COR-L47 (cell line): ENCODE measurements around the gene AGAP1.
"Not testable (repeated sequence)": the region's sequence is repeated elsewhere in the genome, so short reads cannot be mapped to it uniquely, and the experiment has no call there.

Experiments used
- DNase-seq: peaks from one replicate; lab custom pipeline; 2025; lab: John Stamatoyannopoulos, UW

The AGAP1 gene

DNA sequence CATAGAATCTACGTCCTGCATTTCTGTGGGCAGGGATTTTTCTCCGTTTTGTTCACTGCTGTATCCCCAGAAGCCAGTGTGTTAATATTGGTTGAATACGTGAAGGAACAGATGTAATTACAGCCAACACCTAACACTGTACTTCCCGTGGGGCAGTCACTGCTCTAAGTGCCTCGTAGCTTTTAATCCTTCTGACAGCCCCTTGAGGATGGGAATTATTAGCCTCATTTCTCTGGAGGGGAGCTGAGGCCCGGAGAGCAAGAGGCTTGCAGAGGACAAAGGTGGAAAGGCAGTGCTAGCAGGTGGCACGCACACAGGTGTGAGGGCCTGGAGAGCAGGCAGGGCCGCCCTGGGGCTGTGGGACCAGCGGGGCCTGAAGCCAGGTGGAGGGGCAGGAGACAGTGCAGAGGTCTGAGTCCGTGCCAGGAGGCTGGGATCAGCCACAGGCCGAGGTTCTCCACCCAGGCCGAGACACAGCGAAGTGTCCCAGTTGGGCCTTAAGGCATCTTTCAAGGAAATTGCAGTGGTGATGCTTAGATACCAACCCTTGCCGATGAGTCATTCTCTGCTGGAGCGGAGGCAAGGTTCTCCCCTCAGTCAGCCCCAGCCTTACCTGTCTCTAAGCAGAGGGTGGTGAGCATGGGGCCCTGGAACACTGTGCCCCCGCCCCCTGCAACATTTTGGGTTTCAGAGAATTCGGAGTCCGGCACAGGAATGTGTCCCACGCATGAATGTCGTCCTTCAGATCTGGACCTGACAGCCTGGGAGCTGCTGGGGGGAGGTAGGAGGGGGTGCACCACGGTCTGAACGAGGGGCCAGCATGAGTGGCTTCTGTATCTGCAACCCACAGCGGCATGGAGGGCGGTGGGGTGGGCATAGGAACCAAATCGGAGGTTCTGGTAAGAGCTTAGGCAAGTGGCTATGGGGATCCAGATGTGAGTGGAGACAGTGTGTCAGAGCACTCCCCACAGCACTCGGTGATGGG lies 551.7 kb downstream of the AGAP1 start:
- no peak for DNase-seq

DNA sequence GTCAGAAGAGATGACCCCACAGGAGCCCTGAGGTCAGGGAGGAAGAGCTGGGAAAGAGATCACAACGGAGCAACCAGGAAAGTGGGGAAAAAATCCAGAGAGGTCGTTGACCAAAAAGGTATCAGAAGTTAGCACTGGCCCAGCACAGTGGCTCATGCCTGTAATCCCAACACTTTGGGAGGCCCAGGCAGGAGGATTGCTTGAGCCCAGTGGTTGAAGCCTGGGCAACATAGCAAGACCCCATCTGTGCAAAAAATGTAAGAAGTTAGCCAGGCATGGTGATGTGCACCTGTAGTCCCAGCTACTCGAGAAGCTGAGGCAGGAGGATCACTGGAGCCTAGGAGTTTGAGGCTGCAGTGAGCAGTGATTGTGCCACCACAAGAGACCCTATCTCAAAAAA lies 552.9 kb downstream of the AGAP1 start:
- no peak for DNase-seq

DNA sequence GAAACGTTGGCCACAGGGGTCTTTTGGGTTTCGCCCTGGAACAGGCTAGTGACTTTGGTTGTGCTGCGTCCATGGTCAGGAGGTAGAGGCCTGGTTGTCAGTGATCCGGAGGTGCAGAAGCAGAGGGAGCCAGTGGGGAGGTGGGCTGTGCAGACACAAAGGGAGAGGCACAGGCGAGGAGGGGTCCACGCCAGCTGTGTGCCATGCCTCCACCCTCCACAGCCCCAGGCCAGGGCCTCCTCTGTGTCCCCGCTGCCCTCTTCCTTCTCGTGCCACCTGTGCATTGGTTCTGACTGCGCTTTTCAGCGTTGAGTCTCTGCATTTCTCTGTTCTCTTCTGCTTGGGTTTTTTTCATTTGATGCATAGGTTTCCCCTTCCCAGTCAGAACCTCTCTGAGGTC lies 553.3 kb downstream of the AGAP1 start:
- DNase-seq = no peak

GRCh38 chr2:236047886-236048540 lies 554.2 kb downstream of the AGAP1 start:
- DNase-seq = no peak

- no peak for DNase-seq
Measured at GRCh38 chr2:236049981-236050380, 556.1 kb downstream of the AGAP1 start.

- DNase-seq = no peak
Measured at GRCh38 chr2:236051351-236051750, 557.5 kb downstream of the AGAP1 start.

DNA sequence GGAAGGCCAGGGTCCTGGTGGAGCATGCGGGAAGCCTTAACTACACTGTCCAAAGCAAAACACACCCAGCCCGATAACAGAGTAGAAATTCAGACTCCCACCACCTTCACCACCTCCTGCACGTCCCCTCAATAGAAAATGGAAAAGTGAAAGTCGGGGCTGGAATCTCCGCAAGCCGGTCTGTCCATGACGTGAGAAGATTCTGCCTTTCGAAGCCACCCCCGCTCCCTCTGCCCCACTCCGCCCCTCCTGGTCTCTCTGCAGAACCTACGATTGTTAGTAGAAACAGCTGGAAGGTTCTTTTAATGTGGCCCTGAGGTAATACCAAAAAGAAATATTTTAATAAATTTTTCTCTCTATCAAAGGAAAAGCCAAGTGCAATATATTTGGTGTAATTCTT lies 558.0 kb downstream of the AGAP1 start:
- DNase-seq = no peak

DNA sequence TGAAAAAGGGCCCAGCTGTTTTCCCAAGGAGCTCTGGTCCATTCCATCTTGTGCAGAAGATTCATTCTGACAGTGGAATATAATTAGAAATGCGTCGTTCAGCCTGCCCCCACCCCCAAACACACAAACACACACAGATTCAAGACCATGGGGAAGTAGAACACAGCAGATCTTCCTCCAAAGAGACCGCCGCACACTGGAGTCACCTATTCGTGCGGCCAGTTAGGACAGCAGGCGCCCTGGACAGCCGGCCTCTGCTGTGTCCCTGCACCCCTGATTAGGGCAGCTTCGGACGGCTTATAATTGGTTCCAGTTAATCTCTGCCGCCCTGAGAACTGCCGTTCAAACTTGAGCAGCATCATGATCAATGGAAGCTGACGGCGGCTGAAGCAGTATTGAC lies 558.4 kb downstream of the AGAP1 start:
- no peak for DNase-seq

- no peak for DNase-seq
Measured at GRCh38 chr2:236052926-236053821, 559.3 kb downstream of the AGAP1 start.

DNA sequence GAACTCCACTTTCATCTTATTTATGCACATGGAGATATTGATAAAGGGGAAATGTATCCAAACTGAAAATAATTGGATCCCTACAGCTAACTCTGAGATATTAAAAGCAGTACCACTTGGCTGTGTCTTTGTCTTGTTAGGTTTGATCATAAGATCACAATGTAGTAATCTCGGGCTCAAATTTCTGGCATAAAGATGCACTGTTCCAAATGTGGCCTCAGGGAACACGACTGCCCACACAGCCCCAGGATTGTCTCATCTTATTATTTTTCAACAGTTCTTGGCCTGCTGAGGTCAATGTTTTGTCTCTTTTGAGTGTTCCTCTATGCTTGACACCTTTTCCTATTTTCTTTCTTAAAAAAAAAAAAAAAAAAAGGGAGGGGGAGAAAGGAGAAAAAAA lies 560.3 kb downstream of the AGAP1 start:
- DNase-seq = no peak

DNA sequence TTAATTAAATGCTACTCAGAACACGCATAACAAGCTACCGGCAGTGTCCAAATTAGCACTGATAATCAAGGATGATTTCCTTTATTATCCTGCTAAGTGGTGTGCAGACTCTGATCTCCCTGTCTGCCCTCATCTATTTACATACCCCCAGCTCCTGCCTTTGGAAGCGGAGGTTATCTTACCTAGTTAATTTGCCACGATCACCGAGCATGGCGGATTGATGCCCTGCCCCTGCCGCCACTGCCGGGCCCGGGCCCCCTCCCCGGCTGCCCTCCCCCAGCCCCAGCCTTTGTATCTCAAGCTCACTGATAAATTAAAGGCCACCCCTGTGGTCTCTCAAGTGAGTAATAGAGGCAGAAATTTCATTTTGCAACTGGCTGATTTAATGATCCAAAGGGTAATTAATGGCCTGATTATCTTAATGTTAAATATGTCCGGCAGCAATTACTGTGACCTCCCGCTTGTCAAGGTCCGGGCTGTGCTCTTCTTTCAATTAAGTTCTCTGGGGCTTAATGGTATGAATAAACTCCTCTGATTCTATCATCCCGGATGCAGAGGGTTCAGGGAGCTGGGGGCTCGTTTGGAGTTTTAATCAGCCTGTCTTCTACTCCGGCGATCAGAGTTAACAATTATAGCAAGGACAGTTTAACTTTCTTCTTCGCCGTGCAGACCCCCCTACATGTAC lies 560.9 kb downstream of the AGAP1 start:
- DNase-seq = no peak

DNA sequence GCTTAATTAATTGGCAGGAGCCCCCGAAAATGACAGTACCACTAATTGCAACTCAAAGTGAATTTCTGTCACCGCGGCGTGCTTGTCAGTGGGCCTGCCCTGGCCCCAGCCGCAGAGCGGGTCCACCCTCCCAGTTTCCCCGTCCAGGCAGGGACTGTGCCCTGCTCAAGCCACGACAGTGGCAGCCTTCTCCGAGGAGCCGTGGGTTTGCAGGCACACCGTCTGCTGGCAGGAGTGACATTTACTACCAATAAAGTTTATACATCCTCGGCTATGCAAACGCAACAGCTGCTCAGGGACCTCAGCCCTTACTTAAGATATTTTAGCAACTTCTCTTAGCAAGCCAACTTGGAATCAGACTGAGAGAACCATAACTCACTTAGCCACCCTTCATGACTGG lies 561.6 kb downstream of the AGAP1 start:
- no peak for DNase-seq

- DNase-seq = no peak
Measured at GRCh38 chr2:236056141-236056540, 562.3 kb downstream of the AGAP1 start.

DNA sequence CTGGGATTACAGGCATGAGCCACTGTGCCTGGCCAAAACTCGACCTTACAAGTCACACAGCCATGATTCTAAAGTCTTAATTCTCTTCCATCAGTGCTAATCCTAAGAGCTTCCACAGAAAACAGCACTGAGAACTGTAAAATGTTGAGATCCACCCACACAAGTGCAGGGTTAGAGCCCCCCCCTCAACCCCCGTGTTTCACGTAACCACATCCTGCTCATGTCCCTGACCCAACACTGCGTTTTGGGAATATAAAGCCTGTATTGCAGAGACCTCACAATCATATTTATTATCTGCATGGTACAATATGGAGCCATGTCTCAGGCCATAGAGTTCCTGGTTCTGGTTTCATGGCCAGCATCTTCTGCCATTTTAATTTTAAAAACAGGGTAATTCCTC lies 563.5 kb downstream of the AGAP1 start:
- no peak for DNase-seq

GRCh38 chr2:236061497-236061896 lies 567.7 kb downstream of the AGAP1 start:
- DNase-seq = no peak

GRCh38 chr2:236061899-236062298 lies 568.1 kb downstream of the AGAP1 start:
- DNase-seq = no peak

DNA sequence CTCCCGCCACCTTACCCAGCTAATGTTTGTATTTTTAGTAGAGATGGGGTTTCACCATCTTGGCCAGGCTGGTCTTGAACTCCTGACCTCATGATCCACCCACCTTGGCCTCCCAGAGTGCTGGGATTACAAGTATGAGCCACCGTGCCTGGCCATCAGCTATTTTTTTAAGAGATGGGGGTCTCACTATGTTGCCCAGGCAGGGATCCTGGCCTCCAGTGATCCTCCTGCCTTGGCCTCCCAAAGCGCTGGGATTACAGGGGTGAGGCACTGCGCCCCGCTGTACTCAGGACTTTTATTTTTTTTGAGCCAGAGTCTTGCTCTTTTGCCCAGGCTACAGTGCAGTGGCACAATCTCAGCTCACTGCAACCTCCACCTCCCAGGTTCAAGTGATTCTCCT lies 569.0 kb downstream of the AGAP1 start:
- not testable (repeated sequence) for DNase-seq

DNA sequence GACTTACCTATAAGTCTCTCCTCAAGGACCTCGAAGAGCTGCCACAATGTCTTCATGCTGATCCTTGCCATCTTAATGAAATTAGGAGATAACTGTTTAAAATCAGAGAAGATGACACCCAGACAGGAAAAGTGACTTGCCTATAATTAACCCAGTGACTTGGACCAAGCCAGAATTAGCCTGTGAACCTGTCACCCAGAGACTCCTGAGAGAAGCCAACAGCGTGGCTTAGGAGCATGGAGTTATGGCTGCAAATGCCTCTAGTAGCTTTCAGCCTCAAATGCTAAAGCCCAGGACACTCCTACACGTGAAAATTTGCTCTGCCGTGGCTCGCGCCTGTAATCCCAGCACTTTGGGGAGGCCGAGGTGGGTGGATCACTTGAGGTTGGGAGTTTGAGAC lies 570.2 kb downstream of the AGAP1 start:
- DNase-seq = no peak

GRCh38 chr2:236065314-236066160 lies 571.7 kb downstream of the AGAP1 start:
- no peak for DNase-seq

DNA sequence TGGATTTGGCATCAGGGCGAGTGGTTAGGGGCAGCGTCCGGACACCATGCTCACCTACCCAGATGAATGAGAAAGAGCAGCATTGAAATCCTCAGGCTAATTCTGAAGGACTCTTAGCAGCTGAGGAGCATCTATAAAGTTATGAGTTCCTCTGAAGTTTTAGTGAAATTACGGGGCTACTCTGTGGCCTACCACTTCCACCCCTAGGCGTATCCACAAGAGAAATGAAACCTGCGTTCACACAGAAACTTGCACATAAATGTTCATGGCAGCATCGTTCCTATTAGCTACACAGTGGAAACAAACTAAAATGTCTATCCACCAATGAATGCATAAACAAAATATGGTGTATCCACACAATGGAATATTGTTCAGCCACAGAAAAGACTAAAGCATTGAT lies 576.4 kb downstream of the AGAP1 start:
- no peak for DNase-seq

- no peak for DNase-seq
Measured at GRCh38 chr2:236073246-236073645, 579.4 kb downstream of the AGAP1 start.
